H1 (cell line): ENCODE measurements around the gene NANP. TPM values are rescaled to one million over a fixed set of nuclear protein-coding genes. Genes with fewer than 3 reads are reported as not detected.

Experiments used
- CTCF ChIA-PET: fragments of 300-600 bp; sonication (Branson Sonifier 250); formaldehyde crosslinking; loops from one replicate; lab custom pipeline; 2021; ENCODE audit not compliant: partially characterized antibody; lab: Charles Lee
- POLR2A ChIA-PET: fragments of 300-600 bp; sonication (Branson Sonifier 250); formaldehyde crosslinking; loops from one replicate; lab custom pipeline; 2021; ENCODE audit warnings: inconsistent platforms; ENCODE audit not compliant: partially characterized antibody; lab: Charles Lee
- DNase-seq, 2 experiments: peaks; one replicate each; pipeline versions ENCODE4 v3.0.0 to v3.0.0-alpha.2; 2010 to 2022; ENCODE audit warnings: low spot score in 2 of 2, low read depth in 1 of 2, mixed read lengths in 1 of 2
- FAIRE-seq: peaks from 2 replicates; lab custom pipeline; 2011; peaks lifted over from hg19 to GRCh38; lab: Jason Lieb, UNC
- H2AFZ ChIP-seq: 2 replicates; pipeline ENCODE4 v1.8.1; 2012; ENCODE audit warnings: low read length, inconsistent platforms
- H2AK5ac ChIP-seq: 2 replicates; pipeline ENCODE4 v1.6.1; 2013; ENCODE audit warnings: low read depth, low read length
- H2BK120ac ChIP-seq: replicated peaks from 2 replicates; pipeline ENCODE3; 2013; ENCODE audit warnings: low read depth, low read length, inconsistent platforms
- H2BK12ac ChIP-seq: 2 replicates; pipeline ENCODE4 v1.6.1; 2013; ENCODE audit warnings: low read depth, low read length
- H2BK15ac ChIP-seq: 2 replicates; pipeline ENCODE4 v1.6.1; 2013; ENCODE audit warnings: low read length
- H2BK20ac ChIP-seq: 2 replicates; pipeline ENCODE4 v1.6.1; 2013; ENCODE audit warnings: low read length
- H2BK5ac ChIP-seq: 2 replicates; pipeline ENCODE4 v1.6.1; 2013; ENCODE audit warnings: low read depth, low read length
- H3K14ac ChIP-seq: 2 replicates; pipeline ENCODE4 v1.6.1; 2013; ENCODE audit warnings: inconsistent platforms; ENCODE audit not compliant: insufficient read length
- H3K18ac ChIP-seq: 2 replicates; pipeline ENCODE4 v1.6.1; 2013; ENCODE audit warnings: low read length; ENCODE audit errors: extremely low read depth
- H3K23ac ChIP-seq: 2 replicates; pipeline ENCODE4 v1.6.1; 2013; ENCODE audit warnings: inconsistent platforms; ENCODE audit not compliant: insufficient read length
- H3K23me2 ChIP-seq: 2 replicates; pipeline ENCODE4 v1.6.1; 2013; ENCODE audit warnings: low read depth, low read length
- H3K27ac ChIP-seq: 2 replicates; pipeline ENCODE4 v1.6.1; 2011; ENCODE audit warnings: low read depth, low read length, inconsistent platforms
- H3K27me3 ChIP-seq, 4 experiments: replicated peaks in 1 of 4; 1 replicate in 1 of 4; 2 replicates in 3 of 4; pipeline versions ENCODE4 v1.6.1 to v1.8.1; 2011 to 2013; ENCODE audit warnings: low read length in 3 of 4, mild to moderate bottlenecking in 3 of 4, inconsistent platforms in 2 of 4, mixed read lengths in 2 of 4, moderate library complexity in 1 of 4; ENCODE audit not compliant: control insufficient read depth in 3 of 4, insufficient read depth in 3 of 4; ENCODE audit errors: extremely low read depth in 1 of 4
- H3K36me3 ChIP-seq, 4 experiments: 2 replicates each; pipeline versions ENCODE4 v1.6.1 to v1.8.1; 2011 to 2013; ENCODE audit warnings: mild to moderate bottlenecking in 4 of 4, low read length in 3 of 4, moderate library complexity in 2 of 4, control low read depth in 1 of 4, inconsistent platforms in 1 of 4; ENCODE audit not compliant: insufficient read depth in 4 of 4, control insufficient read depth in 2 of 4
- H3K4ac ChIP-seq: replicated peaks from 2 replicates; pipeline ENCODE3; 2013; ENCODE audit warnings: low read length, low read depth, mixed read lengths, inconsistent platforms; ENCODE audit not compliant: insufficient read length
- H3K4me1 ChIP-seq, 4 experiments: replicated peaks in 1 of 4; 1 replicate in 1 of 4; 2 replicates in 3 of 4; pipeline versions ENCODE4 v1.6.1 to v1.8.1; 2011 to 2013; ENCODE audit warnings: low read length in 3 of 4, inconsistent platforms in 2 of 4, mixed read lengths in 1 of 4; ENCODE audit not compliant: insufficient read depth in 4 of 4, control insufficient read depth in 3 of 4
- H3K4me2 ChIP-seq, 2 experiments: 2 replicates each; pipeline versions ENCODE4 v1.6.1 to v1.8.1; 2011 to 2013; ENCODE audit warnings: low read depth in 2 of 2, low read length in 2 of 2, control low read depth in 1 of 2, inconsistent platforms in 1 of 2, mild to moderate bottlenecking in 1 of 2; ENCODE audit not compliant: insufficient read depth in 1 of 2
- H3K4me3 ChIP-seq, 4 experiments: fragments of 200-600, 300-600 bp in 1 of 4; sonication (generic), shearing (Covaris generic), sonication (Bioruptor Twin) in 1 of 4; 2 replicates each; pipeline versions ENCODE4 v1.5.1 to v1.8.1; 2011 to 2016; ENCODE audit warnings: low read length in 4 of 4, low read depth in 3 of 4, control low read depth in 2 of 4, inconsistent platforms in 2 of 4, mild to moderate bottlenecking in 2 of 4, mixed read lengths in 1 of 4, moderate library complexity in 1 of 4; ENCODE audit not compliant: insufficient read depth in 2 of 4; ENCODE audit errors: extremely low read depth in 1 of 4
- H3K56ac ChIP-seq: replicated peaks from 2 replicates; pipeline ENCODE3; 2013; ENCODE audit warnings: low read depth, mild to moderate bottlenecking, mixed read lengths, low read length, inconsistent platforms; ENCODE audit not compliant: insufficient read length
- H3K79me1 ChIP-seq: 2 replicates; pipeline ENCODE4 v1.6.1; 2013; ENCODE audit warnings: low read depth, low read length, control low read depth
- H3K79me2 ChIP-seq, 2 experiments: 2 replicates each; pipeline versions ENCODE4 v1.6.1 to v1.8.1; 2012 to 2013; ENCODE audit warnings: low read length in 2 of 2, mild to moderate bottlenecking in 2 of 2, inconsistent platforms in 1 of 2; ENCODE audit not compliant: insufficient read depth in 2 of 2, control insufficient read depth in 1 of 2
- H3K9ac ChIP-seq, 4 experiments: replicated peaks in 1 of 4; 1 replicate in 1 of 4; 2 replicates in 3 of 4; pipeline versions ENCODE4 v1.6.1 to v1.8.1; 2011 to 2013; ENCODE audit warnings: low read depth in 3 of 4, low read length in 3 of 4, control low read depth in 2 of 4, mild to moderate bottlenecking in 2 of 4, moderate library complexity in 2 of 4, inconsistent platforms in 1 of 4; ENCODE audit errors: extremely low read depth in 1 of 4
- H3K9me3 ChIP-seq, 2 experiments: 2 replicates each; pipeline versions ENCODE4 v1.6.1 to v1.8.1; 2012 to 2013; ENCODE audit warnings: mild to moderate bottlenecking in 2 of 2, moderate library complexity in 2 of 2, control low read depth in 1 of 2, inconsistent platforms in 1 of 2, low read depth in 1 of 2, low read length in 1 of 2, mixed read lengths in 1 of 2; ENCODE audit not compliant: insufficient read depth in 2 of 2
- H4K20me1 ChIP-seq, 2 experiments: replicated peaks in 1 of 2; 2 replicates each; pipeline versions ENCODE3 to v1.8.1; 2011 to 2013; ENCODE audit warnings: inconsistent platforms in 2 of 2, low read length in 2 of 2, mild to moderate bottlenecking in 1 of 2; ENCODE audit not compliant: insufficient read depth in 2 of 2, control insufficient read depth in 1 of 2
- H4K5ac ChIP-seq: 2 replicates; pipeline ENCODE4 v1.6.1; 2013; ENCODE audit warnings: low read length, low read depth, mixed read lengths, inconsistent platforms; ENCODE audit not compliant: insufficient read length
- H4K8ac ChIP-seq: 2 replicates; pipeline ENCODE4 v1.8.0; 2013; ENCODE audit warnings: mild to moderate bottlenecking, moderate library complexity, low read length, inconsistent platforms; ENCODE audit not compliant: insufficient read depth; ENCODE audit errors: extremely low read depth
- H4K91ac ChIP-seq: replicated peaks from 2 replicates; pipeline ENCODE3; 2013; ENCODE audit warnings: low read length, mixed read lengths, inconsistent platforms; ENCODE audit not compliant: insufficient read length
- BRCA1 ChIP-seq: IDR thresholded peaks from 2 replicates; pipeline ENCODE4 v1.6.1; 2012; ENCODE audit warnings: low read depth, low read length, improper control_type of control experiment
- CBX5 ChIP-seq: fragments of 300-800, 300-1000 bp; sonication (generic); IDR thresholded peaks from 2 replicates; pipeline ENCODE4 v1.7.1; 2016; ENCODE audit warnings: antibody characterized with exemption, low read length, low read depth
- CBX8 ChIP-seq: fragments of 300-800, 300-1000 bp; sonication (generic); IDR thresholded peaks from 2 replicates; pipeline ENCODE4 v1.7.1; 2016; ENCODE audit warnings: low read depth, low read length, borderline replicate concordance
- CHD1 ChIP-seq: IDR thresholded peaks from 2 replicates; pipeline ENCODE4 v1.6.1; 2012; ENCODE audit warnings: low read depth, low read length, improper control_type of control experiment
- MAFK ChIP-seq: IDR thresholded peaks from 2 replicates; pipeline ENCODE4 v1.6.1; 2012; ENCODE audit warnings: low read depth, mild to moderate bottlenecking, improper control_type of control experiment, low read length
- NRF1 ChIP-seq: IDR thresholded peaks from 2 replicates; pipeline ENCODE4 v1.6.1; 2011; ENCODE audit warnings: mild to moderate bottlenecking, low read depth, low read length, improper control_type of control experiment
- POLR2A ChIP-seq, 2 experiments: IDR thresholded peaks; 1 replicate in 1 of 2; 2 replicates in 1 of 2; pipeline ENCODE4 v1.6.1; 2011; ENCODE audit warnings: low read depth in 2 of 2, low read length in 2 of 2, mild to moderate bottlenecking in 2 of 2; ENCODE audit errors: control extremely low read depth in 1 of 2
- RAD21 ChIP-seq, 2 experiments: IDR thresholded peaks in 1 of 2; conservative IDR thresholded peaks in 1 of 2; 2 replicates each; pipeline ENCODE4 v1.6.1; 2011; ENCODE audit warnings: low read depth in 2 of 2, low read length in 2 of 2, improper control_type of control experiment in 1 of 2, inconsistent platforms in 1 of 2, mild to moderate bottlenecking in 1 of 2, moderate library complexity in 1 of 2
- RBBP5 ChIP-seq: IDR thresholded peaks from 2 replicates; pipeline ENCODE4 v1.7.1; 2012; ENCODE audit warnings: low read depth, mild to moderate bottlenecking, inconsistent platforms, low read length, moderate library complexity, borderline replicate concordance
- RFX5 ChIP-seq: IDR thresholded peaks from 2 replicates; pipeline ENCODE4 v1.6.1; 2011; ENCODE audit warnings: low read depth, low read length, improper control_type of control experiment, borderline replicate concordance
- SP1 ChIP-seq: IDR thresholded peaks from 2 replicates; pipeline ENCODE4 v1.6.1; 2011; ENCODE audit warnings: low read depth, low read length
- SP2 ChIP-seq: IDR thresholded peaks from 2 replicates; pipeline ENCODE4 v1.6.1; 2012; ENCODE audit warnings: mild to moderate bottlenecking, low read length, inconsistent platforms
- SUZ12 ChIP-seq: fragments of 200-600 bp; sonication (generic); IDR thresholded peaks from 2 replicates; pipeline ENCODE4 v1.6.1; 2012; ENCODE audit warnings: mild to moderate bottlenecking, inconsistent platforms, low read length, moderate library complexity, mixed read lengths
- TEAD4 ChIP-seq: IDR thresholded peaks from 2 replicates; pipeline ENCODE4 v1.6.1; 2012; ENCODE audit warnings: low read depth, low read length, inconsistent platforms, mixed read lengths
- WGBS, 2 experiments: shearing (Covaris generic) in 1 of 2; methylation state at CpG; one replicate each; pipeline versions ENCODE4 v1.1.6 to v1.1.7; 2013 to 2015; ENCODE audit warnings: low lambda C conversion rate in 2 of 2, mixed read lengths in 2 of 2, inconsistent platforms in 1 of 2, low coverage in 1 of 2, missing lambda C conversion rate in 1 of 2; ENCODE audit not compliant: insufficient replicate concordance in 2 of 2, insufficient coverage in 1 of 2, insufficient read length in 1 of 2; ENCODE audit errors: extremely low coverage in 1 of 2, missing lambda C conversion rate in 1 of 2; 5-methylcytosine and 5-hydroxymethylcytosine counted together
- polyA plus RNA-seq, 7 experiments: library from polyadenylated mRNA; depleted of rRNA in 3 of 7; stranded (reverse) in 5 of 7; unstranded in 2 of 7; fragments of >200 nt in 5 of 7; fragments of 200-250 nt in 2 of 7; gene quantifications; 1 replicate in 5 of 7; 2 replicates in 1 of 7; 4 replicates in 1 of 7; pipeline versions ENCODE4 v1.2.1 to v1.2.3, GENCODE V29; 2011 to 2013; ENCODE audit warnings: missing spikeins in 2 of 7, mixed read lengths in 2 of 7
- total RNA-seq: library from RNA; stranded (reverse); fragmentation: NEBNext Ultra II Directional; extraction: Animal tissue kit (Norgen Biotek cat#: 25700); gene quantifications from 2 replicates; pipeline ENCODE4 v1.2.1, GENCODE V29; 2021
- TF ChIP-seq, protein P1 (sequence below): IDR thresholded peaks from 2 replicates; pipeline ENCODE4 v1.6.1; 2011; ENCODE audit warnings: low read depth, mild to moderate bottlenecking, low read length; ENCODE audit not compliant: insufficient read depth

The NANP gene
- total and polyA plus RNA-seq, 2 of the 8 experiments (the other 6 are each of a cell fraction or from before 2014, with no cell fraction given): 3.8 to 6.2 TPM

DNA sequence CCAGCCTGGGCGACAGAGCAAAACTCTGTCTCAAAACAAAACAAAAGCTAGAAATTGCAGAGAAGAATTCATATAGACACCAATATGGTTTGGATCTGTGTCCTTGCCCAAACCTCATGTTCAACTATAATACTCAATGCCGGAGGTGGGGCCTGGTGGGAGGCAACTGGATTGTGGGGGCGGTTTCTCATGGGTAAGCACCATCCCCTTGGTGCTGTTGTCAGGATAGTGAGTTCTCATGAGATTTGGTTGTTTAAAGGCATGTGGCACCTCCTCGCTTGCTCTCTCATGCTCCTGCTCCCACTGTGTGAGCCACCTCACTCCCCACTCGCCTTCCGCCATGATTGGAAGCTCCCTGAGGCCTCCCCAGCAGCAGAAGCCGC is 53.7 kb downstream of the NANP start:
- no peak overlapping the region for H2BK5ac ChIP-seq
- no peak overlapping the region for H2BK20ac ChIP-seq
- H2AFZ ChIP-seq: no peak overlapping the region
- no peaks in the 10 kb centered on the region for H3K27me3 ChIP-seq
- peaks cover 3 to 12% of the 10 kb centered on the region in 2 experiments for H4K20me1 ChIP-seq
- no peak overlapping the region for H3K4me2 ChIP-seq
- DNase-seq (no peak), FAIRE-seq (no peak)
- peaks cover 0 to 85% of the 10 kb centered on the region in 2 experiments; a peak in 3 of 4 replicates for H3K79me2 ChIP-seq
- no peak overlapping the region for H2BK120ac ChIP-seq
- no peak overlapping the region for H2BK12ac ChIP-seq
- no peaks in the 10 kb centered on the region for H3K9me3 ChIP-seq
- no peak overlapping the region for H4K5ac ChIP-seq
- ChIA-PET POLR2A (interaction anchor here (3.2 kb wide), 1 partner anchor 15 kb away, joined by 15 read pairs; the partner anchor contains the start of gene NINL), CTCF (no interaction called here)
- H3K56ac ChIP-seq: no peak overlapping the region
- no peak overlapping the region for H3K27ac ChIP-seq
- H3K4me1 ChIP-seq: peaks cover 0 to 8% (median 3%) of the 10 kb centered on the region in 4 experiments; a peak in 2 of 7 replicates
- H3K23ac ChIP-seq: no peak overlapping the region
- H2AK5ac ChIP-seq: no peak overlapping the region
- H4K8ac ChIP-seq: no peak overlapping the region; the same call in 1 of the 2 replicates
- no peaks in the 10 kb centered on the region for H3K36me3 ChIP-seq
- no peak overlapping the region for H3K9ac ChIP-seq
- H3K23me2 ChIP-seq: no peaks in the 10 kb centered on the region; the same call in 1 of the 2 replicates
- 95% methylated on average over 7 of the region's 7 CpGs; no CpG with 5 or more reads in 1 of the 2 experiments for WGBS, 2 experiments
- H3K4me3 ChIP-seq: no peak overlapping the region
- H3K4ac ChIP-seq: no peak overlapping the region
- H3K79me1 ChIP-seq: peaks cover 10% of the 10 kb centered on the region
- H2BK15ac ChIP-seq: no peak overlapping the region
- no peak overlapping the region for H3K18ac ChIP-seq
- no peak overlapping the region for H4K91ac ChIP-seq
- no peak overlapping the region for H3K14ac ChIP-seq
- no peak for TF ChIP-seq BRCA1
- TF ChIP-seq TEAD4: no peak
- TF ChIP-seq, protein P1, sequence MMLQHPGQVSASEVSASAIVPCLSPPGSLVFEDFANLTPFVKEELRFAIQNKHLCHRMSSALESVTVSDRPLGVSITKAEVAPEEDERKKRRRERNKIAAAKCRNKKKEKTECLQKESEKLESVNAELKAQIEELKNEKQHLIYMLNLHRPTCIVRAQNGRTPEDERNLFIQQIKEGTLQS: no peak
- TF ChIP-seq CHD1: no peak
- TF ChIP-seq SP2: no peak
- no peak for TF ChIP-seq RBBP5
- no peak for TF ChIP-seq POLR2A (IDR thresholded peaks at IDR 0.05; ENCODE audit: control extremely low read depth in 1 of 2, low read depth in 2 of 2, low read length in 2 of 2)
- TF ChIP-seq NRF1: no peak
- TF ChIP-seq RFX5: no peak
- no peak for TF ChIP-seq CBX5
- no peak for TF ChIP-seq CBX8
- TF ChIP-seq SUZ12: no peak
- TF ChIP-seq MAFK: no peak
- TF ChIP-seq SP1: no peak
- no peak for TF ChIP-seq RAD21 (IDR thresholded peaks at IDR 0.05 in 1 of 2, conservative IDR thresholded peaks at IDR 0.05 in 1 of 2; ENCODE audit: low read depth in 2 of 2, low read length in 2 of 2)
